Iris pigment epithelial cell (primary cell): ENCODE data around the gene LDLRAD4.

ENCODE experiments used
- DNase-seq: peaks from one replicate; pipeline ENCODE4 v3.0.0-alpha.2; 2011; ENCODE audit warnings: low read depth

The LDLRAD4 gene

GRCh38 chr18:13433125-13433524, 214.6 kb downstream of the LDLRAD4 start:
- DNase-seq = no peak

DNA sequence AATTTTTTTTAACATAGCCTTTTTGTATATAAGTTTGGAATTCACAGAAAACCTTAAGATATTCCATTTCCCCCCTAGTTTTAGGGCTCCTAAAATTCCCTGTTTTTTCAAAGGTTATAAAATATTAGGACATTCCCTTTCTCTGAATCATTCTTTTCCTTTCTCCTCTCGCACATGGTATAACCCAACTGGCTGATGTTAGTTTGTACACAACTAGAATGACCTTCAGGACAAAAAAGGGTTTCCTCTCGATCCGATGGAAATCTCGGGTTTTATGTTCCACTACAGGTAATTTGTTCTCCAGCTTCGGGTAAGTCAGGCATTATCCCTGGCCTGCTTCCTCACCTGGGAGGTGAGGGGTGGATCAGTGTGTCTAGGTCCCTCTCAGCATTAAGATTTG, 215.1 kb downstream of the LDLRAD4 start:
- peak; percentile 49 for DNase-seq

DNA sequence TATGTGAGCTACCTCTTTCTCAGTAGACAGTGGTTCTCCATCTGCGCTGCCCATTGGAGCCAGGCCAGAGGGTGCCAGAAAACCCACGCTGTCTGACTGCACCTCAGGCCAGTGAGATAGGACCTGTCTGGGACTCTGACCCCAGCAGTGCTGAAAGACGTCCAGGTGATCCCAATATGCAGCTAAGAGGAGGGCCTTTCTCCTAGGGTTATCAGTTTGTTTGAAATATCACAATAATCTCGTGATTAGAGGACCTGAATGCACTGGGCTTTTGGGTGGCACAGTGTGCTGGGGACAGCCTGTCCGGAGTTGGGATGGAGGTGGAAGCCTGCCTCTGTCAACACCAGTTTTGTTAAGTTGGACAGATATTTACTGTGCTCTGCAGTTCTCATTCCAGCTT, 216.3 kb downstream of the LDLRAD4 start:
- no peak for DNase-seq

GRCh38 chr18:13435586-13436333, 217.2 kb downstream of the LDLRAD4 start:
- peak; percentile 92 for DNase-seq

DNA sequence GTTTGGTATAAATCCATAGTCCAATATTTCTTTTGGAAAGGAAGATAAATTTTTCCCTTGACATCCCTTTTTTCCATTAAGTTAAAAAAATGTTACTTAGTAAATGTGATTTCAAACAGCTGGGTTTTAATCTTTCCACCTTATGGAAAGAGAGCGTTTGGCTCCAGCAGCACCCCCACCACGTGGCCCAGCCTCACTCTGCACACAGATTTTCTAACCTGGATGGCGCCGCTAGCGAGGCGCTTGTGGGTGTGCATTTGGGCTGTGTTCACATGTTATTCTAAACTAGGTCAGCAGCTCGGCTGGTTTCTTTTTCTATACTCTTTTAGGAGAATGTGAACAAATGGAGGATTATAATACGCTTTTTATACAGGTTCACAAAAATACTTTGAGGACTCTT, 218.0 kb downstream of the LDLRAD4 start:
- no peak for DNase-seq

DNA sequence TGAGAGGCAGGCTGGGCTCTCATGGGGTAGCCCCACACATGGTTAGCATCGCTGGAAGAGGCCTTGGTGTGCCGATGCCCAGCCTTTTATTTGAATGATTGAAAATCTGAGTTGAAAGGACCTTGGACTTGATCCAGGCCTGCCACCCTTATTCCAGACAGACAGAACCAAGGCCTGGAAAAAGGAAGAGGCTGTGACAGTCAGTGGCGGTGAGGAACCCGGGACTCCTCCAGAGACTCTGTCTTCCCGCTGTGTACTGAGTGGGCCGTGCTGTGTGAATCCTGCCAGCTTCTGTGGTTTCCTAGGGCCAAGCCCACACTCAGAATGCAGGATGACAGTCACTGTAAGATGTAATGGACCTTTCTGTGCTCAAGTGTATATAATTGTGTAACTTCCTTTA, 218.5 kb downstream of the LDLRAD4 start:
- no peak for DNase-seq

DNA sequence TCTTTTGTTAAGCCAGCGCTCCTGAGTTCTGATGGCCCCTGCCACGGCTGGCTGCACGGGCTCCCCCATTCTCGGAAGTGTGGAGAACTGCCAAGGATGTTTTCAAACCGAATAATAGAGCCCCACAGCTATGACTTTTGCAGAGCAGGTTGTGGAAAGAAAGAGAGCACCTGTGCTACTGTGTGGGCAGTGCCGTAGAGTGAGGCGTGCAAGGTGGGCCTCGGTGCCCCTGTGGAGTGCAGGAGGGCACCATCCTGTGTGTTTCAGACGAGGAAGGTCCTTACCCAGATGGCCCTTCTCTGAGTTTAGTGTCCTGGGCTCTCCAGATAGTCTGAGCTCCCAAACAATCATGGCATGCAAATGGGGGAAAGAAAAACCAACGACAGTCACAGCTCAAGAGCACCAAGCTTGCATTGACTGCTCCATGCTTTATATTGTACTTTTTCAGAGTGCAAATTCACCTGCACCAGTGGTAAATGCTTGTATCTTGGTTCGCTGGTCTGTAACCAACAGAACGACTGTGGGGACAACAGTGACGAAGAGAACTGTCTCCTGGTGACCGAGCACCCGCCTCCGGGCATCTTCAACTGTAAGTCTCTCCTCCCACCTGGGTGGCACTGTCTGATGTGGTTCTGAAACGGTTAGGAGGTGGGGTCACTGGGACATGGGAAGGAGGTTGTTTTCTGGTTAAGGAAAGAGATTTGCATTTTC, 219.4 kb downstream of the LDLRAD4 start:
- DNase-seq = no peak

GRCh38 chr18:13438507-13439056, 220.0 kb downstream of the LDLRAD4 start:
- no peak for DNase-seq

GRCh38 chr18:13439461-13439860, 220.9 kb downstream of the LDLRAD4 start:
- DNase-seq = no peak

DNA sequence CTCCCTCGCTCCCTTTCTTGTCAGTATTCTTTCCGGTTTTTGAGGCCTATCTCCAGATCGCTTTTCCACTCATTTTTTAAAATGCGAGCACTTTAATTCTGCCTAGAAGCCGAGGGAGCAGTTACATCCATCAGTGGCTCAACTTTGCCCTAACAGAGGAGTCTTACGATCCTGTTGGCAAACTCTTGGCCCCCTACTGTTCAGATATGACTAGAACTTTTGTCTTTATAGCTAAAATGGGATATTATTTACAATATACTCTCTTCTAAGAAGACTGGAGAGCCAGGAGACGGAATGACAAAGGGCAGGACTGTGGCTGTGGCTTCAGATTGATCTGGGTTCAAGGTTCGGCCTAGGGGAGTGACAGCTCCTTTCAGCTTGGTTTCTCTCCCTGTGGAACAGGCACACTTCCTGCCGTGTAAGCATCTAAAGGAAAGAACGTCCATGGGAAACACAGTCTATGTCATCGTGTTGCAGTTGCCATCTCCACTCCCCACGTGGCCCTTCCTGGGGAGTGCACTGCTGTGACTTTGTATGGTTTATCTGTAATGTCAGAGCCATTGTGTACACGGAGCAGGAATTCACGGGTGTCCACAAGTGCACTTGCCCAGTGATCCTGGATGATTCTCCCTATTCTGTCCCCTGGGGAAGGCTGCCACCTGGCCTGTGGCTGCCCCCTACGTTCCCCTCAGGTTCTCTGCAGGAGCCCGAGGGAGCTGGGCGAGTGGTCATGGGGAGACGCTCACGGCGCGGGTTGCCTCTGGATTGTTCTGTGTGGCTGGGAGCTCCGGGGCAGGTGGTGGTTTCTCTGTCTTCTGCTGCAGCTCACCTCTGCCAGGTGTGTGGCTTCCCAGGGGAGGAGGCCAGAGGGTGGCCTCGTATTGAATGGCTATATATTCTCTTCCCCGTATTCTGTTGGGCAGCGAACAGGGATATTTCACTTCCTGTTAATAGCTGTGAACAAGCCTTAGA, 222.0 kb downstream of the LDLRAD4 start:
- no peak for DNase-seq

DNA sequence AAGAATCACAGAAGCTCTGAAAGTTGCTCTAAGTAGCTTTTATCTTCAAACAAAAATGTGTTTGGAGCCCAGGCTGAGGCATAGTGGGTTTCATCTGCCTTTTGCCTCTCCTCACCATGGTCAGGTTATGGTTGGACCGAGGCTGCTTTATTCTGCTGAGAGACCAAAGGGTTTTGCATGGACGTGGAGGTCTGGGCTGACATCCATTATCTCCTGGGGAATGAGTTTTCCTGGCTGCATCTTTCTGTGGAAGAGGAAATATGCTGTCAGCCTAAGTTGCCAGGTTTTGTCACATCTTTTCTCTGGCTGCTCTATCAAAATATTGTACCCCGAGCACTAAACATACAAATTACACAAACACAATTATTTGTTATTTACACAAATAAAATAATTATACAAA, 223.2 kb downstream of the LDLRAD4 start:
- no peak for DNase-seq

DNA sequence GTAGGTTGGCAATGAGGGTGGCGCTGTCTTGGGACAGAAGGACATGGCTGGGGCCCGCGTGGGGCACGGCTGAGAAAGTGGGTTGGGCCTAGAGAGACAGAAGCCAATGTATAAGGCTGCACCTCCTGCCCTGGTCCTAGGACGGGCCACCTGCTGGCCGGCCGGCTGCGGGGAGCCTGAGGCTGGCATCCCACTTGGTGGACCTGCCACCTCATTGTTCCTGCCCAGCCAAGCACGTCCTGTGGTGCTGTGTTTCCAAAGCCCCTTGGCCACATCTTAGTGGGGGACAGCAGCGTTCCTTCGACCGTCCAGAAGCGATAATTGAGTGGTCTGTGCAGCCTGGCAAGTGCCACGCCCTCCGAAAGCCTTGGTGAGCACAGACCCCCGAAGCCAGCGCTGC, 223.9 kb downstream of the LDLRAD4 start:
- DNase-seq = no peak

GRCh38 chr18:13443552-13443951, 225.0 kb downstream of the LDLRAD4 start:
- DNase-seq = no peak

DNA sequence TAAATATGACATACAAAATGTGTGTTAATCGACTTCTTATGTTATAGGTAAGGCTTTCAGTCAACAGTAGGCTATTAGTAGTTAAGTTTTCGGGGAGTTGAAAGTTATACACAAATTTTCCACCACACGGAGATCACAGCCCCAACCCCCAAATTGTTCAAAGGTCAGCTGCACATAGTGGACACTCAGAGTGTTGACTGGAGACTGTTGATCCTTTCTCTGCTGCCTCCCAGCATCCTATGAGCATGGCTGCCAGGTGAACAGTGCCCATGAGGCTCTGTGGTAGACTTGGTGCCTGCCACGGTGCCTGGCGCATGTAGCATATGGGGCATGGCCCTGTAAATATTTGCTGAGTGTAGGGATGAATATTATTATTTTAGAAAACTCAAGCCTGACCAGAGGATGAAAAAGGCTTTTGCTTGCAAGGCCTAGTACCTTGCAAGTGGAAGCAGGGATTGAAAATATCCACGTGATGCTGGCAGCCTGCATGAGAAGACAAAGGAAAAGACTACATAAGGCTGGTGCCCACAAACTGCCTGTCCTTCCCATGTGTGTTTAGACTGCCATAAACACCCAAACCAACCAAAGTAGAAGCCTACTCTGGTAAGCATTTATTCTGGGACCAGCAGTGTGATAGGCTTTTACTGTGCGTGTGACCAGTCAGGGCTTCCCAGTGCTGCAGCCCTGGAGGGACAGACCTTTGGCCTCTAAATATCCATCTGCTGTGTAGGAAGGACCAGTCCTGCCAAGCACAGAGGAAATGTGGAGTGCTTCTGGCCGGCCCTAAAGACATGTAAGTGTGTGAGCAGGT, 226.1 kb downstream of the LDLRAD4 start:
- DNase-seq = no peak

GRCh38 chr18:13445241-13445897, 226.8 kb downstream of the LDLRAD4 start:
- DNase-seq = no peak

DNA sequence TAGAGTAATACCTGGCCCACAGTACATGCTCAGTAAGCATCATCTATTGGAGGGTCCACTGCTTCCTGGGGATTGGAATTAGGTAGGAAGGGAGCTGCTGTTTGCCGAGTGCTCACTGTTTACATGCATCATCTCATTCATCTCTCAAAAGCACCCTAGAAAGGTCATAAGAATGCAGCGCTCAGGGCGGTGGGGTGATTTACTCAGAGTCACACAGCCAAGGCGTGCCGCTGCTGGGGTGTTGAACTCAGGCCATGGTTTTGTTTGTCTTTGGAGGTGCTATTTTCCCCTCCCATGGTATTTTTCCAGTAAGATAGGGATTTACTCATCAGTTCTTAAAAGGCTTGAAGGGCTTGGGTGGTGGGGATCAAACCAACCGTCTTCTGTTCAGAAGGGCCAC, 227.5 kb downstream of the LDLRAD4 start:
- DNase-seq = no peak

DNA sequence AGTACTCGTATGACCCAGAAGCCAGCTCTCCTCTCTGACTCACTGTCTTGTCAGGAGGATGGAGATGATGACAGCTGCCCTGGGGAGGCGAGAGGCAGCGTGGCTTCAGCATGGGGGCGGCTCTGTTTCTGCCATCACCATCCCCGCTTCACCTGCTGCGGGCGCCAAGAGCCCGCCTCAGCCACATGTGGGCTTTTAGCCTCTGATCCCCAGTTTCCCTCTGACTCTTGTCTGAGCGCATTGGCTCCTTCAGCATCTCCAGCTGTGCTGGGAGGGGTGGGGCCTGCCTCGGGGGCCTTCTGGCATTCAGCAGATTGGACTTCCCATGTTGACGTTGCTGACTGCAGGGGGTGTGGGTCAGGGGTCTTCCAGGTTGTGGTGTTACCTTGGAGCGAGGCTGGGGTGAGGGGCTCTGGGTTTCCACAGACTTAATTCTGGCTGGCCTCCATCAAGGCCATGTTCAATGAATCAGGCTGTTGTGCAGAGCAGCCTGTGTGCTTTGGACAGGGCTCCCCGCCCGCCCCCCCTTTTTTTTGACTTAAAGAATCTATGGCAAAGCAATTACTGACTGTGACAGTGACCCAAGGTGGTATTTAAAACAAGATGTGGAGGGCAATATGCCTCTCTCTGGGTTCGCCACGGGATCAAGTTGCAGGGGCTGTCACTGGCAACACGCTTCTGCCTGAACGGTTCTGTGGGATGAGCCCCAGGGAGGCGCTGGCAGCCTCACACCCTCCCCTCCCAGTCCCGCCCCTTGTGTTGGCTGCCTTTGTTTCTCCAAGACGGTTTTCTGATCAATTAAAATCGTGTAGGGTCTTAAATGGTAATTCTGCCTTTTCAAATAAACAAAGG, 228.3 kb downstream of the LDLRAD4 start:
- peak; percentile 21 for DNase-seq

DNA sequence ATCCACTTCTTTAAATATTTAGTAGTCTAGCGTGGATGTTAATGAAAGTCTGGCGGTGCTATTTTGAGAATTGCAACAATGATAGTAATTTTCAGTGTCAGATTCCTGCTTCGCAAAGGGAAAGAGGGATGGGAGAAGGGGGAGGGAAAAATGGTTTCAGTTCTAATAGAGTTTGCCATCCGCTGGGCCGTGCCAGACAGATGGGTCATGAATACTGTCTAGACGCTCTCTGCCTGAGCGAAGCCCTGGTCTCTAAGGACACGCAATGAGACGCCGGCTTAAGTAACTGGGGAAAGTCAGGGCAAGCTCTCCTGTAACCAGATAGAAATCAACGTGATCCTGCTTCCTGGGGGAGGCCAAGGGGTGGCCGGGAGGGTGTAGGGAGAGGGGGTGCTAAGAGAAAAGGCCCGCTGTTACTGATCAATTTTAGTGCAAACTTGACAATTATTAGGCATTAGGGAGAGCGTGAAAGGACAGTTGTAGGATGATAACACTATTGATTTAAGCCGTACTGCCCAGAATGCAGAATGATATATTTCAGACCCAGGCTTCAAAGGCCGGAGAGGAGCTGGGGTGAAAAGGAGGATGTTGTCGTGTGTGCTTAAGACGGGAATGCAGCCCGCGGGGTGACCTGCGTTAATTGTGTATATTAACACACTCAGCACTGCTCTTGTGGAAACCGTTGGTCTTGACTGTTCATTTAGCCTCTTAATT, 229.2 kb downstream of the LDLRAD4 start:
- peak; percentile 93 for DNase-seq

GRCh38 chr18:13448335-13448795, 229.8 kb downstream of the LDLRAD4 start:
- DNase-seq = no peak
